ENCODE results near the gene ZNF416.
A peak's percentile ranks its signal among the peaks of the same experiment; 100 is the strongest.

Gene ZNF416

DNA sequence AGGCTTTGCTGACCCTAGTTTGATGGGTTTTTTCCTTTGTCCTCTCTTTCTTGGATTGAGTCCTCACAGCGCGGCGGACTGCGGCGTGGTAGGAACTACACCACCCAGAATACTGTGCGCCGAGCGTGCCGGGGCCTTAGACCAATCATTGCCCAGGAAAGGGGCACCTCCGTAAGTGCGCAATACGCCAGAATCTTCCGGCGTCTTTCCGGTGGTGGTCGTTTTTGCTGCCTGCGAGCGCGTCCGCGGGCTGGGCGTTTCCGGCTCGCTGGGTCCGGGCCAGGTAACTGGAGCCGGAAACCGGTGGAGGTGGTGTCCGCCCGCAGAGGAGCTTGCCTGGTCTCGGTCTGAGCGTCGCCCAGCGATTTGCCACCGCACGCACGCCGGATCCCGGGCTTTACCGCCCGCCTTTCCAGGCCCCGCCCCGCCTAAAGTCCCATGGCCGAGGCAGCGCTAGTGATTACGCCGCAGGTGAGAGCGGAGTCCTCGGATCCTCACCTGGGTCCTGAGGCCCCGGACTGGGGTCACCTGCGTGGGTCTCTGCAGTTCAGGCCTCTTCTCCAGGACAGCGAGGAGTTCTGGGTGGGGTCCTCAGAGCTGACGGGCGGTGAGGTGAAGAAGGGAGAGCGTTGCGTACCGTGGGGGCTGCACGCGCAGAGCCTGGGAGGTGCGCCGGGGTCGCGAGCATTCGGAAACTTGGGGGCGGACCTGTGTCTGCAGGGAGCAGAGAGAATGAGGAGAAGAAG lies 51.4 kb downstream of the ZNF416 start, which contains the start of gene ZNF549:
Gene ZNF549 (plus strand): TSS at position 221 of the 746 bp plus-strand sequence. CDS start 218 bp downstream, at position 439.
- no peaks in the 10 kb centered on the region for H3K36me3 ChIP-seq (replicated peaks)
- DNase-seq (ENCODE audit: low spot score in 2 of 2), result peak; percentile 83 to 92
- in situ Hi-C loops (cut with MboI; ENCODE audit: low sequenced_read_pairs), result no loop called here
- 0 out of 2 replicates have a peak, but pooled peaks cover 4% of the 10 kb centered on the region for H3K9me3 ChIP-seq
- peak within 1 kb of the TSS; percentile 84 for H3K4me3 ChIP-seq
- no peaks in the 10 kb centered on the region for H3K4me1 ChIP-seq
- no peaks in the 10 kb centered on the region for H3K27me3 ChIP-seq (ENCODE audit: low read depth)
